K562 (cell line): ENCODE results near the gene CORO6. TPM values are rescaled to one million over a fixed set of nuclear protein-coding genes. Genes with fewer than 3 reads are reported as not detected.
A peak's percentile ranks its signal among the peaks of the same experiment; 100 is the strongest.

Experiments
- KDM4B ChIP-seq, 2 experiments: fragments of 450-650 bp in 1 of 2; sonication (generic) in 1 of 2; IDR thresholded peaks; 2 replicates each; pipeline ENCODE4 v1.6.1; 2016 to 2017; ENCODE audit warnings: borderline replicate concordance in 2 of 2, antibody characterized with exemption in 1 of 2, low read depth in 1 of 2, mild to moderate bottlenecking in 1 of 2
- KHSRP ChIP-seq: fragments of 450-650 bp; IDR thresholded peaks from 2 replicates; pipeline ENCODE4 v1.6.1; 2017
- MGA ChIP-seq: fragments of 450-650 bp; IDR thresholded peaks from 2 replicates; pipeline ENCODE4 v1.6.1; 2016; ENCODE audit warnings: mild to moderate bottlenecking, moderate library complexity
- PHTF2 ChIP-seq: fragments of 250-450 bp; sonication (Bioruptor Pico); IDR thresholded peaks from 2 replicates; pipeline ENCODE4 v1.5.0; 2021; ENCODE audit warnings: mild to moderate bottlenecking
- RERE ChIP-seq: sonication (generic); formaldehyde crosslinking; IDR thresholded peaks from 2 replicates; pipeline ENCODE4 v1.8.0; 2023; ENCODE audit warnings: missing genetic modification reagents, mild to moderate bottlenecking, borderline replicate concordance
- SOX6 ChIP-seq: fragments of 450-650 bp; IDR thresholded peaks from 2 replicates; pipeline ENCODE4 v1.6.1; 2014; ENCODE audit warnings: mild to moderate bottlenecking
- ZNF41 ChIP-seq: fragments of 250-450 bp; sonication (Bioruptor Pico); conservative IDR thresholded peaks from 2 replicates; pipeline ENCODE4 v1.4.0; 2020; ENCODE audit warnings: mild to moderate bottlenecking
- ZNF707 ChIP-seq: fragments of 250-450 bp; sonication (Bioruptor Pico); conservative IDR thresholded peaks from 2 replicates; pipeline ENCODE4 v1.8.0; 2022; ENCODE audit warnings: inconsistent platforms, mild to moderate bottlenecking, moderate library complexity
- ZNF780A ChIP-seq: fragments of 250-450 bp; sonication (Bioruptor Pico); IDR thresholded peaks from 2 replicates; pipeline ENCODE4 v1.5.0; 2021; ENCODE audit warnings: mild to moderate bottlenecking
- polyA plus RNA-seq, 8 experiments: library from polyadenylated mRNA; depleted of rRNA in 4 of 8; stranded (reverse) in 5 of 8; unstranded in 3 of 8; fragments of >200 nt; fragmentation: Nextera tagmentation in 2 of 8; fragmentation: Illumina TruSeq in 1 of 8; extraction: Ambion mirVana in 2 of 8; extraction: Trizol in 1 of 8; gene quantifications; 2 replicates each; pipeline versions ENCODE4 v1.2.1 to v1.2.3, GENCODE V29; 2011 to 2014; ENCODE audit warnings: inconsistent platforms in 1 of 8, missing spikeins in 1 of 8
- total RNA-seq, 7 experiments: library from RNA; depleted of rRNA in 6 of 7; stranded (reverse); fragments of >200 nt in 6 of 7; fragmentation: Illumina TruSeq in 2 of 7; extraction: Trizol in 2 of 7; gene quantifications; 2 replicates each; pipeline versions ENCODE4 v1.2.1 to v1.2.3, GENCODE V29; 2011 to 2021; ENCODE audit warnings: low replicate concordance in 1 of 7

The CORO6 gene
- total and polyA plus RNA-seq, 9 of the 15 experiments (the other 6 are each of a cell fraction or from before 2014, with no cell fraction given): 0.04 to 11.9 (median 2.4) TPM

GRCh38 chr17:29591146-29591736 lies 31.5 kb downstream of the CORO6 start (continued):
- TF ChIP-seq MGA (peak; percentile 94), ZNF780A (CRISPR knock-in tag) (no peak), KDM4B (IDR thresholded peaks at IDR 0.05; ENCODE audit: borderline replicate concordance in 2 of 2, low read depth in 1 of 2) (peak in 1 of 2 experiments; percentile 20; a peak in 1 of 4 replicates), ZNF707 (CRISPR knock-in tag) (no peak), SOX6 (no peak), PHTF2 (CRISPR knock-in tag) (no peak), RERE (CRISPR knock-in tag) (no peak), ZNF41 (CRISPR knock-in tag) (no peak), KHSRP (no peak)
- TF ChIP-seq, all 486 proteins: peak for 33
